NCI-H2081 treated with DMSO at 0.1 percent for 48 hours (cell line): ENCODE data around the gene ROPN1B.
A peak's percentile ranks its signal among the peaks of the same experiment; 100 is the strongest.
"Not testable (repeated sequence)": the region's sequence is repeated elsewhere in the genome, so short reads cannot be mapped to it uniquely, and the experiment has no call there.

ENCODE experiments used
- DNase-seq: peaks from one replicate; lab custom pipeline; 2025; lab: John Stamatoyannopoulos, UW

The ROPN1B gene

DNA sequence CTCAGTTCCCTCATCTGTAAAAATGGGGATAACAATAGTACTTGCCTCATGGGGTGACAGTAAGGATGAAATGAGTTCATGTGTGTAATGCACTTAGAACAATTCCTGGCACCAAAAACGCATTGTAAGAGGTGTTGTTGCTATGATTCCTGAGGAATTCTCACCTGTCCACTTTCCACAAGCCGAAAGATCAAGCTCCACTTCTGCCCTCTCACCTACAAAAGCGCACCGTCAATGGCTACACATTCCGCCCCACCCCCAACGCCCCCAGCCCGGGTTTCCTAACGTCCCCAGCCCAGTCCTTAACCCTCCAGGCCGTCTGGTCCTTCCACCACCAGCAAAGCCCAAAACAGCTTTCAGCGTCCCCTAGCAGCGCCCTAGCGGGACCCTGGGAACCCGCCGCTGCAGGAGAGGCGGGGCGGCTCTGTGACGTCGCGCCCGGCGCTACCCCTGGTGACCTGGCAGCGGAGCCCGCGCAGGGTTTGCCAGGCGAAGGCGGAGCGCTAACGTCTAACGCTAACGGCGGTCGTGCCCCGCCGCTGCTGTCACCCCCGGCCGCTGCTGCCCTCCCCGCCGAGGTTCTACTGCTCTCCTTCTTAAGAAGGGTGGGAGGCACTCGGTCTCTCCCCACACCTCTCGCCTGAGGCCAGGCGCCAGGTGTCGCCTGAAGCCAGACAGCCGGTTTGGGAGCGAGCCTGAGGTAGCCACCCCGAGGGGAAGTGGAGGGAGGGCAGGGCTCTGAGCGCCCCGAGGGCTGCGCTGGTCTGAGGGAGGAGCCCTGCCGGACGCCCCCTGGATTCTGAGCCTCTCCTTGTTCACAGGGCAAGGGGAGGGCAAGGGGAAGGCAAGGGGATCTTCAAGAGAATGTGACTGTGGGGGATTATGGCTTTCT lies at the start of gene ROPN1B:
Gene ROPN1B (plus strand): TSS at position 478 of the 892 bp plus-strand sequence. CDS start 2,877 bp downstream, outside the sequence.
- DNase-seq: not testable (repeated sequence)

DNA sequence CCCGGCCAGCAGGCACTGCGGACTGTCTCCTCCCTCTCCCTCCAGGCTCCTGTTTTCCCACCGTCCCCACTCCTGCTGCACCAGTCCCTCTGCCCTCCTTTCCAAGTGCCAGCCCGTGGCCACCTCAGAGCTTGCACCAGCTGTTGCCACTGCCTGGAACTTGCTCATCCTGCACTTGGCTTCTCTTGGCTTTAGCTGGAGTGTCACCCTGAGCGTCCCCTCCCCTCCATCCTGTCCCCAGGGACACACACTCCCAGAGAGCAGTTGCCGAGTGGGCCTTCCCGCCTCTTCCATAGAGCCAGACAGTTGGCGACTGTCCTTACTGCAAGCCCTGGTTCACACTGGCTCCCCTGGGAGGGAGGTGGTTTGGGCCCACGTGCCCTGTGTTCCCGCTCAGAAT lies 48.8 kb upstream of the ROPN1B start:
- DNase-seq: not testable (repeated sequence)

DNA sequence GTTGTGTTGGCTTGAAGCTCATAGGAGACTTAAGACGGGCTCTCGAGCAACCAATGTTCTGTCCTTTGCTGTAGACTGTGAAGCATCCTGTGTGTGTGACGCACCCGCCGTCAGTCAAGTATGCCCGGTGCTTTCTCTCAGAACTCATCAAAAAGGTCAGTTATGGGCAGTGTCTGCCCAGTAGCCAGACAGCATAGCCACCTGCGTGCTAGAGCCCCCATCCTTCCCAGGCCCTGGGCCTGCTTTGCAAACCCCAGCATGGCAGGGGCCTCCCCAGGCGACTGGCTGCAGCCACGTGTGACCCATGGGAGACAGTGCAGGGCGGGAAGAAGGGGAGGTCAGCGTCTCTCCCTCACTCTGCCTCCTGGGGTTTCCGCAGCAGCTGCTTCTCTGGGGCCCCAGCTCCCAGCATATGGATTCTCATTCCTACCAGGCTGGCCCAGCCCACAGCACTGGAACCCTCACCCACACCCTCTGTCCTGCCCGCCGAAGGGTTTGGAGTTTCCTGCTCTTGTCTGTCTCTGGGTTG lies 48.2 kb upstream of the ROPN1B start:
- DNase-seq: not testable (repeated sequence)

DNA sequence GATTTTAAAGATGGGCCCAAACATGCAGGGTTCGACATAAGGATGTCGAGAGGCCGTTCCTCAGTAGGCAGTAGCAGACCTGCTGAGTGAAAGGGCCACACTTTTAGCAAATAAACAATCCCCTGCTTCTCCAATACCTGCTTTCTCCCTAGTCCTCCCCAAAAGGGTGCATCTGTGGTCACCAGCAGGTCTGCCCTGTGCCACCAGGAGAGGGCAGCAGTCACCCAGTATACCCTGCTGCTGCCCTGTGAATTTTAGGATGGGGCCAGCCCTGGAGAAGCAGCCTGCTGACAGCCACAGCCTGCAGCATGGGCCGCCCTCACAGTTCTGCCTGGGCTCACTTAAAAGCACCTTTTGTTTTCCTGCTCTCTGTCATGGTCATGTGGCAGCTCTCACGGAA lies 47.3 kb upstream of the ROPN1B start:
- not testable (repeated sequence) for DNase-seq

DNA sequence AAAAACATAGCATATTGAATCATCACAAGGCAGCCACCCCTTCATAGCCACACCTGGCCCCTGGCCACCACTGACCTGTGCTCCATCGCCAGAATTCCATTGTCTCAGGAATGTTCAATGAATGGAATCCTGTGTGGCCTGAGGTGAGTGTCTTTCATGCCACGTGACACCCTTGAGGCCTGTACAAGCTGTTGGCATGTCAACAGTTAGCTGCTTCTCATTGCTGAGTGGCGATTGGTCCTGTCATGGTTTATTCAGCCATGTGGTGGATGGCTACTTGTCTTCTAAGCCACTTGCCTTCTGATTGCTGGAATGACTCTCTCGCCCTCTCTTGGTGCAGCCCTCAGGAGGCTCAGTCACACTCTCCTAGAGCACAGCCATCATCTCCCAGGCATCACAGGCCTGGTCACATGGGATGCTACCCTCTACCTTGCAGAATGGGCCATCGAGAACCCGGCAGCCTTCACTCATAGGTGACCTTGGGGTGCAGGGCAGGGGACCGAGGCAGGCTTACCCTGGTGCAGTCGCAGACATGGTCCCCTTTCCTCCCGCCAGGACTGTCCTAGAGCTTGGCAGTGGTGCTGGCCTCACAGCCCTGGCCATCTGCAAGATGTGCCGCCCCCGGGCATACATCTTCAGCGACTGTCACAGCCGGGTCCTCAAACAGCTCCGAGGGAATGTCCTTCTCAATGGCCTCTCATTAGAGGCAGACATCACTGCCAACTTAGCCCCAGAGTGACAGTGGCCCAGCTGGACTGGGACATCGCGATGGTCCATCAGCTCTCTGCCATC lies 45.5 kb upstream of the ROPN1B start:
- not testable (repeated sequence) for DNase-seq

DNA sequence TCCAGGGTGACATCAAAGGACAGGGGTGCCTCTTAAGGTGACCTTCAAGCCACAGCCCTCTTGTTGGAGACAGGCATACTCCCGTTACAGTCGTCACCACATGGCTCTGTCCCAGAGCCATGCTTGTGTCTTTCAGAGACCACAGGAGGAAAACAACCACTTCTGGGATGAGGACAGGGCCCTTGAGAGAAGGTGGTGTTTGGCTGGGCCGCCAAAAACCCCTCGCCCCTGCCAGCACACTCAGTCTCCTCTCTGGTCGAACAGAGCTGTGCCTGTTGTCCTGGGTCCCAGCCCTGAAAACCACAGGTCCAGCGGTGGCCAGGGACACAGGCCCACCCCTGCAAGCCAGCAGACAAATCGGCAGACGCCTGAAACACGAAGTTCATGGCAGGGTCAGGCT lies 44.7 kb upstream of the ROPN1B start:
- not testable (repeated sequence) for DNase-seq

DNA sequence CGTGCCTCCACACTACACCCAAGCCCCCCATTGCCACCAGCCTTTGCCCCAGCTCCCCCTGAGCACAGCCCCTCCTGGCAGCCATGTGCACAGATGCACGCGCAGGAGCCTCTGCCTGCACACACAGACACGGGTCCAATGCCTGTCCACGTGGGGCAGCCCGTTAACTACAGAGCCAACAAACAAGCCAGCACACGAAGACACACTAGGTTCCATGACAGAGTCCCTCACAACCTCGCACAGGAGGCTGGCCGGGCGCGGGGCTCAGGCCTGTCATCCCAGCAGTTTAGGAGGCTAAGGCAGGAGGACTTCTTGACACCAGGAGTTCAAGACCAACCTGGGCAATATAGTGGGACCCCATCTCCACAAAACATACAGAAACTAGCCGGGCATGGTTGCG lies 43.3 kb upstream of the ROPN1B start:
- not testable (repeated sequence) for DNase-seq

DNA sequence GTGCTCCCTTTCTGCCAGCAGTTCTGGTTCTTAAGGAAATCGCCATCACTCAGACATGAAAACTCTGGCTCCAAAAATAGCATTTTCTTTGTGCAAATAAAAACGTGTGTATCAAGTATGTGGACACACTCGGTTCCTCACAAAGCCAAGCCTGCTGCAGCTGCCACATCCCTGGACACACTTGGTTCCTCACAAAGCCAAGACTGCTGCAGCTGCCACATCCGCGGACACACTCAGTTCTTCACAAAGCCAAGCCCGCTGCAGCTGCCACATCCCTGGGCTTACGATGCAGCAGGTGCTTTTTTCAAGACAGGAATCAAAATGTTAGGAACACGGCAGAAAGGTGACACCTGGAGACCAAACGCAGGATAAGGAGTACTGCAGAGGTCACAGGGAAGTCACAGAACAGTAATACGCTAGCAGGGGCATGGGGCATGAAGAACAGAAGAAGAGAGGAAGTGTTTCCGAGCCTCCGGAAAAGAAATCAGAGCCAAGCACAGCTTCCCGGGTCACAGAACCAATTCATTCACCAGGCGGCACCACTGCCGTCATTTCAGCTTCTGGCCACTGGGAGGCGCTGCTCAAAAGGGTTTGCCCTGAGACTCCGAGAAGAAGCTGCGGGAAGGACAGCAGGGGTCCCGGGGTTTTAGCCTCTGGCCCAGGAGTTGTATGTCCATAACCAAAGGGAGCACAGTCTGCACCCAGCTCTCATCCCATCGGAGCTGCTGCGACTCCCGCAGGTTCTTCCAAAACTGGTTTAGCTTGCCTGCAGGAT lies 40.0 kb upstream of the ROPN1B start:
- DNase-seq: peak; percentile 46

DNA sequence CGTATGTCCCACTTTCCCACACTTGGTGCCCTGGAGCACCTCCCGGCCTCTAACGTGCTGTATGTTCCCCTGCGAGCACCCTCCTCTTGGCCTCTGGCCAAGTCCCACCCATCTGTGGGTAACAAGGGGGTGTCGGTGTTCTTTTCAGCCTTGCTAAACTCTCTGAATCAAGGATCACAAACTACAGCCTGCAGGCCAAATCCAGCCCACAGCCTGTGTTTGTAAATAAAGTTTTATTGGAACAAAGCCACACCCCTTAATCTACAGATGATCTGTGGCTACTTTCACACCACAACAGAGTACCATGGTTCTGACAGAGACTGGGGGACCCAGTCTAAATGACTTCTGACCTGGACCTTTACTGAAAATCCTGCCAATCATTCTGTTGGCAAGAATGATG lies 39.2 kb upstream of the ROPN1B start:
- DNase-seq: not testable (repeated sequence)

DNA sequence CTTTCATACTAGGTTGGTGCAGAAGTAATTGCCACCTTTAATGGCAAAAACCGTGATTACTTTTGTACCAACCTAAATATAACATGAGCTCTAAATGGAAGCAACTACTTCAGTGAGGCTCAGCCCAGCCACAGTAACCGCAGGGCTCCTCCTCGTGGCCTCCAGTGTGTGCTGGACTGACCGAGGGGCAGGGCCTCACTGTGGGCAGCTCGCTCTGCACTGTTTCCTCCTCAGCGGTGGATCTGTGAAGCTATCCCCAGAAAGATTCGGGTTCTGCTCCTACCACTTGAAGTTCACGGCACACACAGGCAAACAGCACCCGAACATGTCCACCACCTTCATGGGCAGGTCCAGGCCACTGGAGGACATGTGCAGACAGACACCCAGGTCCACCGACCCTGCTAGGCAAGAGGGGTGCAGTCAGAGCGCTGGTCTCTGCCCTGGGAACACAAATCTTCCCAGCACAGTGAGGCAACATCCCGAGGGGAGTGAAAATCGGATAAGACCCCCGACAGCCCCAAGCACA lies 37.6 kb upstream of the ROPN1B start:
- DNase-seq: not testable (repeated sequence)

DNA sequence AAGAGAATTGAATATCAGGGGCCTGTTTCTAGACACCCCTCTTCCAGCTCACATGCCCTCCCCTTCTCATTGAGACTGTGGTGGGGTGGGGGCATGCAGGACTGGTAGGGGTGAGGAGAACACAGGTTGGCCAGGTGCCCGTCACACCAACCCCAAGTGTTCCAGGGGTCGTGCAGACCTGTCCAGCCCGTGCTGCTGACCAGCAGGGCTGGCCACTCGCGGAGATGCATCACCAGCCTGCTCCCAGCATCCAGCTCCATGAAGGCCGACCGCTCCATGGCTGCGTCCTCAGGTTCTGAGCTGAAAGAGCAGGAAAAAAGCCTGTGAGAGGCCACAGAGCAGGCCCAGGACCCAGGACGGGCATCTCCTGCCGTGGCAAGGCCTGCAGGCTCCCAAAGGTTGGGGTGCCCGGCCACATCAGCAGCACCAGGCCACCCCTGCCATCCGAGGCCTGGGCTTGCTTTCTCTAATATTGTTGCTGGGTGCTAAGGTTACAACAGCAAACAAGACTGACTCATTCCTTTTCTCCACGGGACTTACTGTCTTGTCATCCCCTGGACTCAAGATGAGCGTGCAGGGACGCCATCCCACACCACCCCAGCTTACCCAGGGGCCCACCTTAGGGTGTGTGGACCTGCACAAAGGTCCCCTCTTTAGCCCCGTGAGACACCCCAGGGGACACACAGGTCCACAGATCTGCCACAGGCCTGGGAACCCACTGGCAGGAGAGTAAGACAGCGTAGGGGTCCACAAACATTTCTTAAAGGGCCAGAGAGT lies 35.4 kb upstream of the ROPN1B start:
- DNase-seq: not testable (repeated sequence)

DNA sequence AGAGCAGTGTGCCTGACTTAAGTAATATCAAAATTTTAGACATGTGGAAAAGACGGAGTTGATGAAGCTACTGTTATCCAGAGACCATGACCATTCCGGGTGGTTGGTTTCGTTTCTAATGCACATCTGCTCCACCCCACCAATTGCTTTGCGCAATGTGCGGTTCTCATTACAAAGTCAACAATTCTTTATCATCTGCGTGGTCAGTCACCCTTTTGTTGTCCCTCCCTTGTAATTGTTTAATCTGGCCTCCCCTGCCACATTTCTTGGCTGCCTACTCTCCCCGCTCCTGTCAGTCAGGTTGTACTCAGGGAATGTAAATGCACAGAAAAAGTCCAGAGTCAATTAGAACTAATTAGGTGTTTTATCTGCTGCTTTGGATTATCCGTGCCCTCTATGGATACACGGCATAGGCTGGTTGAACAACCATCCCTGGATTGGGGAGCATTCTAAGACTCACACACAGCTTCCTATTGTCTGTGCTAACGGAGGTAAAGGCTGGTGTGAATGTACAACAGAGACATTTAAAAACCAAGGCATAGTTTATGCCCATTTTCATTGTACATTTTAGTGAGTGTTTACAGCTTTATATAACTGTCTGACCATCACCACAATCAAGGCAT lies 33.6 kb upstream of the ROPN1B start:
- DNase-seq: not testable (repeated sequence)

DNA sequence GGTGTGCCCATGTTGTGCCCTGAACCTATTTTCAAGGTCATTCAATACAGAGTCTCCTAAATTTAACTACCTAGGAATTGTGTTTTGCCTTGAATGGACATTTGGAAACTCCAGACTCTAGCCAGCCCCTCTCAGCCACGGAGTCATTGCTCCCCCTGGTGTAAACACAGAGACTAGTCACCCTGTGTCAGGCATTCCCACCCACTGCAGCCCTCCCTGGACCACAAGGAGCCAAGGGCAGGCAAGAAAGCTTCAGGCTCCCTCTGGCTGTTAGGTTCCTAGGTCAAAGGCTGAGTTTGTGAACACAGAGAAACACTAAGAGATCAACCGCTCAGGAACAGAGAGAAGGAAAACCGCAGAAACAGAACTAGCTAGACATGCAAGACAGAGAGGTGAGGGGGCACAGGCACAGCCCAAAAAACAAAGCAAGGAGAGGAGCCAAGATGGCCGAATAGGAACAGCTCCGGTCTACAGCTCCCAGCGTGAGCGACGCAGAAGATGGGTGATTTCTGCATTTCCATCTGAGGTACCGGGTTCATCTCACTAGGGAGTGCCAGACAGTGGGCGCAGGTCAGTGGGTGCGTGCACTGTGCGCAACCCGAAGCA lies 32.7 kb upstream of the ROPN1B start:
- DNase-seq: not testable (repeated sequence)

DNA sequence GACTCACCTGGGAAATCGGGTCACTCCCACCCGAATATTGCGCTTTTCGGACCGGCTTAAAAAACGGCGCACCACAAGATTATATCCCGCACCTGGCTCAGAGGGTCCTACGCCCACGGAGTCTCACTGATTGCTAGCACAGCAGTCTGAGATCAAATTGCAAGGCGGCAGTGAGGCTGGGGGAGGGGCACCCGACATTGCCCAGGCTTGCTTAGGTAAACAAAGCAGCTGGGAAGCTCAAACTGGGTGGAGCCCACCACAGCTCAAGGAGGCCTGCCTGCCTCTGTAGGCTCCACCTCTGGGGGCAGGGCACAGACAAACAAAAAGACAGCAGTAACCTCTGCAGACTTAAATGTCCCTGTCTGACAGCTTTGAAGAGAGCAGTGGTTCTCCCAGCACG lies 32.1 kb upstream of the ROPN1B start:
- not testable (repeated sequence) for DNase-seq

DNA sequence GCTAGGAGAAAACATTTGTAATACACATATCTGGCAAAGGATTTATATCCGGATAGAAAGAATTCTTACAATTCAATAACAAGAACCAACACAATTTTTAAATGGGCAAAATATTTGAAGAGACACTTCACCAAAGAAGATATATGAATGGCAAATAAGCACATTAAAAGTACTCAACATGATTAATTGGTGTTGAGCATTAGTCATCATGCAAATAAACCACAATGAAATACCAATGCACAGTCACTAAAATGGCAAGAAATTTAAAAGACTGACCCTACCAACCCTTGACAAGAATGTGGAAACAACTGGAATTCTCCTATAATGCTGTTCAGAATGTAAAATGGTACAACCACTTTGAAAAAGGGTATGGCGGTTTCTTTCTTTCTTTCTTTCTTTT lies 21.2 kb upstream of the ROPN1B start:
- DNase-seq: not testable (repeated sequence)

DNA sequence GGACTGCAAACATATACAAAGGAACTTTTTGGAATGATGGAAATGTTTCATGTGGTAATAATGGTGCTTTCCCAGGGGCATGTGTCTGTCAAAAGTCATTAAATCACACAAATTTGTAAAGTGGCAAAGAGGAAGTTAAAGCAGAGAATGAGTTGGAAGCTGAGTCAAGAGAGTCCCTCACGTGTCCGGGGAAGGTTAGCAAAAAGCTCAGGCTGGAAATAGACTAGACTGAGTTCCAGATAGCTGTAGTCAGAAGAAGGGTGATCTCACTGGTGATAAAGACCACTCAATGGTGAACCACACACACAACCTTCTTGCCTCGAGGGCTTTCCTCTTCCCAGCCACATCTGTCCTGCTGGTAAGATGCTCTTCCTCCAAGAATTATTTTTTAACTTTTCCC lies 20.1 kb upstream of the ROPN1B start:
- not testable (repeated sequence) for DNase-seq

DNA sequence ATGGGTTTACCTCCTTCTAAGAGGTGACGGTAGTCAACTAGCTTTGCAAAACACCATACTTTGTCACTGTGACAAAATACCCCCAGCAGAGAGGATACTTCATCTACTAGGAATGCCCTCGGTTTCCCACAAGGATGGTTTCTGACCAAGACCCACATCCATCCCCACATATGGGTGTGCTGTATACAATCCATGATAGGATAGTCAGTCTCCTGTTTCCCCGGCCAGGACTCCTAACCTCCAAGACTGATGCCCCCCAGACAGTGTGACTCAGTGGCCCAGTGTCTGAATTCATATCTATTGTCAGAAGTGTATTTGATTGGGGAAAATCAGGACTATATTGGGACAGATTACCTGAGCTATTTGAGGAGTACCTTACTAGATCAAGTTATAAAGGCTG lies 17.8 kb upstream of the ROPN1B start:
- DNase-seq: not testable (repeated sequence)

DNA sequence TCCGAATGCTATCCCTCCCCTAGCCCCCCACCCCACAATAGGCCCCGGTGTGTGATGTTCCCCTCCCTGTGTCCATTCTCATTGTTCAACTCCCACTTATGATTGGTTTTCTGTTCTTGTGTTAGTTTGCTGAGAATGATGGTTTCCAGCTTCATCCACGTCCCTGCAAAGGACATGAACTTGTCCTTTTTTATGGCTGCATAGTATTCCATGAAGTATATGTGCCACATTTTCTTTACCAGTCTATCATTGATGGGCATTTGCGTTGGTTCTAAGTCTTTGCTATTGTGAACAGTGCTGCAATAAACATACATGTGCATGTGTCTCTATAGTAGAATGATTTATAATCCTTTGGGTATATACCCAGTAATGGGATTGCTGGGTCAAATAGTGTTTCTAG lies 12.0 kb upstream of the ROPN1B start:
- not testable (repeated sequence) for DNase-seq

DNA sequence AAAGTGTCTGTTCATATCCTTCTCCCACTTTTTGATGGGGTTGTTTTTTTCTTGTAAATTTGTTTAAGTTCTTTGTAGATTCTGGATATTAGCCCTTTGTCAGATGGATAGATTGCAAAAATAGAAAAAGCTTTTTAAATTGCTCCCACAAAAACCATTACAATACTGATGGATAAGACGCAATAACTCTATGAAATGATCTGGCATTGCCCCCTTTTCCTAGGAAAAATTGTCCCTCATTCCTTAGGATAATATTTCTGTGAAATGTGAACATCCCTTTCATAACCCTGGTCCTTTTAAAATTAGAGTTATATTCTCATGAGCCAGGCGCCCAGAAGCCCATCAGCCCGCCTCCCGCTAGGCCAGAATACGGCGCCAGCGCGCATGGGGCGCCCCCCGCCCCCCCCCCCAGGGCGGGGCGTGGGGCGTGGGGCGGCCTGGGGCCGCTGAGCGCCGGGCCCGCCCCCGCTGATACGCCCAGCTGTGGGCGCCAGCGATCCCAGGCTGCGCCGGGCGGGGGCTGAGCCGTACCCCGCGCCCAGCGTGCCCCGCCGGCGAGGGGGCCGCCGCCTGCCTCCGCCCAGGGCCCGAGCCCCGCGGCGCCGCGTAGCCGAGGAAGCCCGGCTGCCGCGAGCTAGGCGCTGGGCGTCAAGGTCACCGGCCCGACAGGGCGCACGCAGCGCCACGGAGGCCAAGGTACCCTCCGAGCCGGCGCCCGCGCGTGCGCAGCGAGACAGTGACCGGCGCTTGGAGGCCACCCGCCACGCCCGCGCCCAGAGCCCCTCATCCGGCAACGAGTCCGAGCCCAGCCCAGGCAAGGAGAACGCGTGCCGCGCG lies 11.1 kb upstream of the ROPN1B start:
- no peak for DNase-seq
